Stimulated activated CD4-positive, alpha-beta T cell treated with anti-CD3 and anti-CD28 coated beads, TNF-alpha, amount 100 ng/mL, for 1 hour (primary cell): ENCODE data around the gene LEF1.

Source experiments
- DNase-seq, 3 donors: peaks; one replicate each; pipeline ENCODE4 v3.0.0-alpha.2; 2020; ENCODE audit warnings: low read depth in 3 of 3, low spot score in 1 of 3

Gene LEF1

GRCh38 chr4:108175966-108176365, 7.2 kb upstream of the LEF1 start:
- DNase-seq, result no peak

- DNase-seq, result no peak
Observed at GRCh38 chr4:108174856-108175255, 6.1 kb upstream of the LEF1 start.

- DNase-seq, result no peak
Observed at GRCh38 chr4:108173599-108174057, 4.9 kb upstream of the LEF1 start.

- DNase-seq, result peak in 1 of 3 donors; percentile 64
Observed at GRCh38 chr4:108172753-108173598, 4.2 kb upstream of the LEF1 start.

- DNase-seq, result peak in 1 of 3 donors; percentile 28
Observed at GRCh38 chr4:108172231-108172752, 3.6 kb upstream of the LEF1 start.

- DNase-seq, result peak in 1 of 3 donors; percentile 25
Observed at GRCh38 chr4:108171339-108172230, 2.9 kb upstream of the LEF1 start.

GRCh38 chr4:108170631-108171338, 2.1 kb upstream of the LEF1 start:
- DNase-seq, result no peak

- DNase-seq, result no peak
Observed at GRCh38 chr4:108169664-108170063, 932 bp upstream of the LEF1 start.

GRCh38 chr4:108168160-108168670, 517 bp downstream of the LEF1 start:
- no peak for DNase-seq

GRCh38 chr4:108166441-108167315, 2.1 kb downstream of the LEF1 start:
- DNase-seq, result peak in 1 of 3 donors; percentile 59

- no peak for DNase-seq
Observed at GRCh38 chr4:108166038-108166437, 2.7 kb downstream of the LEF1 start.

GRCh38 chr4:108165586-108165985, 3.1 kb downstream of the LEF1 start:
- no peak for DNase-seq

- no peak for DNase-seq
Observed at GRCh38 chr4:108163351-108163750, 5.4 kb downstream of the LEF1 start.

- no peak for DNase-seq
Observed at GRCh38 chr4:108160741-108161352, 7.9 kb downstream of the LEF1 start.

- DNase-seq, result no peak
Observed at GRCh38 chr4:108159845-108160244, 8.9 kb downstream of the LEF1 start.

GRCh38 chr4:108157655-108158054, 11.1 kb downstream of the LEF1 start:
- no peak for DNase-seq

- DNase-seq, result no peak
Observed at GRCh38 chr4:108156391-108156790, 12.3 kb downstream of the LEF1 start.

GRCh38 chr4:108155373-108155772, 13.4 kb downstream of the LEF1 start:
- no peak for DNase-seq

- no peak for DNase-seq
Observed at GRCh38 chr4:108152980-108153379, 15.8 kb downstream of the LEF1 start.
